Adipose tissue (tissue), 3 donors: ENCODE results near the gene SLC35G4. TPM values are rescaled to one million over a fixed set of nuclear protein-coding genes. Genes with fewer than 3 reads are reported as not detected.
"Not testable (repeated sequence)": the region's sequence is repeated elsewhere in the genome, so short reads cannot be mapped to it uniquely, and the experiment has no call there.

Experiments used
- H3K27ac ChIP-seq: one replicate; pipeline ENCODE4 v1.5.1; 2013; ENCODE audit warnings: low read depth, low read length
- WGBS, 3 donors: extraction: QIAGEN DNeasy Blood & Tissue Kit; methylation state at CpG; one replicate each; pipeline ENCODE4 v1.1.7; 2013; 5-methylcytosine and 5-hydroxymethylcytosine counted together
- polyA plus RNA-seq, 3 donors: library from polyadenylated mRNA; stranded (reverse); fragments of 200-250 nt; gene quantifications; one replicate each; pipeline ENCODE4 v1.2.3, GENCODE V29; 2013
- donor health status: healthy with polysubstance abuse.
- donor health status: Bipolar disorder and iron deficiency.
- donor health status: healthy.

Gene SLC35G4
- not detected for polyA plus RNA-seq

GRCh38 chr18:11609488-11609887 lies at the start of gene SLC35G4:
TSS of gene SLC35G4 (plus strand) at chr18:11609596. CDS start at chr18:11609596, 0 bp downstream.
- WGBS, 3 donors = 47 to 94% (median 82%) methylated on average over 3 to 6 of the region's 9 CpGs
- not testable (repeated sequence) for H3K27ac ChIP-seq

- no peak overlapping the region for H3K27ac ChIP-seq
- WGBS, 3 donors = 42 to 83% (median 78%) methylated on average over 4 of the region's 4 CpGs
Observed at GRCh38 chr18:11561293-11561692, 48.1 kb upstream of the SLC35G4 start.

- 69 to 81% (median 78%) methylated on average over 5 of the region's 5 CpGs for WGBS, 3 donors
- no peak overlapping the region for H3K27ac ChIP-seq
Observed at GRCh38 chr18:11565716-11566115, 43.7 kb upstream of the SLC35G4 start.

GRCh38 chr18:11566236-11566965 lies 43.0 kb upstream of the SLC35G4 start:
- WGBS, 3 donors = 53 to 84% (median 76%) methylated on average over 5 of the region's 5 CpGs
- no peak overlapping the region for H3K27ac ChIP-seq

- 55 to 82% (median 81%) methylated on average over 7 of the region's 7 CpGs for WGBS, 3 donors
- H3K27ac ChIP-seq = no peak overlapping the region
Observed at GRCh38 chr18:11567396-11567795, 42.0 kb upstream of the SLC35G4 start.

- WGBS, 3 donors = 69 to 85% (median 83%) methylated on average over 10 of the region's 10 CpGs
- H3K27ac ChIP-seq = no peak overlapping the region
Observed at GRCh38 chr18:11570073-11570588, 39.3 kb upstream of the SLC35G4 start.

- H3K27ac ChIP-seq = no peak overlapping the region
- WGBS, 3 donors = 79 to 82% (median 81%) methylated on average over 14 of the region's 14 CpGs
Observed at GRCh38 chr18:11570769-11571412, 38.5 kb upstream of the SLC35G4 start.

GRCh38 chr18:11572201-11572600 lies 37.2 kb upstream of the SLC35G4 start:
- 70 to 87% (median 75%) methylated on average over 9 of the region's 9 CpGs for WGBS, 3 donors
- no peak overlapping the region for H3K27ac ChIP-seq

GRCh38 chr18:11574545-11574944 lies 34.9 kb upstream of the SLC35G4 start:
- H3K27ac ChIP-seq = no peak overlapping the region
- WGBS, 3 donors = 68 to 80% (median 75%) methylated on average over 3 of the region's 3 CpGs

GRCh38 chr18:11577271-11578112 lies 31.9 kb upstream of the SLC35G4 start:
- no peak overlapping the region for H3K27ac ChIP-seq
- WGBS, 3 donors = 44 to 51% (median 48%) methylated on average over 7 of the region's 7 CpGs

- WGBS, 3 donors = 70 to 86% (median 86%) methylated on average over 3 of the region's 3 CpGs
- H3K27ac ChIP-seq = no peak overlapping the region
Observed at GRCh38 chr18:11578799-11579198, 30.6 kb upstream of the SLC35G4 start.

GRCh38 chr18:11579916-11580315 lies 29.5 kb upstream of the SLC35G4 start:
- WGBS, 3 donors = 88 to 96% (median 96%) methylated on average over 15 of the region's 15 CpGs
- H3K27ac ChIP-seq = no peak overlapping the region

- WGBS, 3 donors = 81 to 91% (median 87%) methylated on average over 2 of the region's 2 CpGs
- H3K27ac ChIP-seq = no peak overlapping the region
Observed at GRCh38 chr18:11581286-11581685, 28.1 kb upstream of the SLC35G4 start.

- WGBS, 3 donors = 62 to 77% (median 67%) methylated on average over 7 of the region's 7 CpGs
- H3K27ac ChIP-seq = no peak overlapping the region
Observed at GRCh38 chr18:11585596-11585995, 23.8 kb upstream of the SLC35G4 start.

GRCh38 chr18:11586896-11587295 lies 22.5 kb upstream of the SLC35G4 start:
- 87 to 93% (median 93%) methylated on average over 3 of the region's 3 CpGs for WGBS, 3 donors

GRCh38 chr18:11587432-11587831 lies 22.0 kb upstream of the SLC35G4 start:
- 72 to 90% (median 89%) methylated on average over 2 of the region's 2 CpGs for WGBS, 3 donors

More at GRCh38 chr18:11586896-11587295, 22.5 kb upstream of the SLC35G4 start:
- H3K27ac ChIP-seq = no peak overlapping the region

GRCh38 chr18:11587846-11588245 lies 21.6 kb upstream of the SLC35G4 start:
- 29 to 41% (median 38%) methylated on average over 3 of the region's 3 CpGs for WGBS, 3 donors
- H3K27ac ChIP-seq = no peak overlapping the region

More at GRCh38 chr18:11587432-11587831, 22.0 kb upstream of the SLC35G4 start:
- no peak overlapping the region for H3K27ac ChIP-seq

GRCh38 chr18:11591957-11592356 lies 17.4 kb upstream of the SLC35G4 start:
- H3K27ac ChIP-seq = no peak overlapping the region
- 67 to 83% (median 82%) methylated on average over 3 of the region's 3 CpGs for WGBS, 3 donors

GRCh38 chr18:11600321-11600720 lies 9.1 kb upstream of the SLC35G4 start:
- WGBS, 3 donors = 74 to 83% (median 77%) methylated on average over 3 of the region's 3 CpGs
- H3K27ac ChIP-seq = no peak overlapping the region
